Gastrocnemius medialis (tissue), 4 donors: Measurements from ENCODE around the gene XYLT1. TPM values are rescaled to one million over a fixed set of nuclear protein-coding genes. Genes with fewer than 3 reads are reported as not detected.

Source experiments
- ATAC-seq, 2 donors: fragments of 150-250 bp; one replicate each; pipeline ENCODE4 v1.9.1; 2016
- DNase-seq, 2 donors: peaks; one replicate each; pipeline ENCODE4 v3.0.0-alpha.2; 2019
- H3K27ac ChIP-seq, 4 donors: fragments of 200-600 bp; sonication (generic); 1 replicate in 1 of 4; 2 replicates in 3 of 4; pipeline ENCODE4 v1.5.1; 2016 to 2018; ENCODE audit warnings: mild to moderate bottlenecking in 2 of 4, moderate library complexity in 1 of 4
- H3K27me3 ChIP-seq, 3 donors: fragments of 200-600 bp; sonication (generic) in 2 of 3; 1 replicate in 1 of 3; 2 replicates in 2 of 3; pipeline versions ENCODE4 v1.5.1 to v1.6.0; 2016 to 2019; ENCODE audit warnings: mild to moderate bottlenecking in 1 of 3, moderate library complexity in 1 of 3
- H3K36me3 ChIP-seq, 2 donors: fragments of 200-600 bp; sonication (generic) in 1 of 2; one replicate each; pipeline ENCODE4 v1.5.1; 2017 to 2018
- H3K4me1 ChIP-seq, 2 donors: fragments of 200-600 bp; sonication (generic) in 1 of 2; one replicate each; pipeline ENCODE4 v1.5.1; 2016 to 2017; ENCODE audit warnings: mild to moderate bottlenecking in 2 of 2
- H3K4me3 ChIP-seq, 4 donors: fragments of 200-600 bp; sonication (generic) in 3 of 4; 1 replicate in 1 of 4; 2 replicates in 3 of 4; pipeline ENCODE4 v1.5.1; 2016 to 2019; ENCODE audit warnings: mild to moderate bottlenecking in 2 of 4
- H3K9me3 ChIP-seq, 3 donors: fragments of 200-600 bp; sonication (generic) in 2 of 3; 1 replicate in 1 of 3; 2 replicates in 2 of 3; pipeline ENCODE4 v1.5.1; 2016 to 2019
- POLR2A ChIP-seq, 2 donors: fragments of 450-650 bp; IDR thresholded peaks; one replicate each; pipeline ENCODE4 v1.6.1; 2017; ENCODE audit warnings: antibody characterized with exemption in 2 of 2, mild to moderate bottlenecking in 2 of 2, moderate library complexity in 2 of 2
- in situ Hi-C, 4 donors: fragments of 200-750 bp; cut with MboI; loops; one replicate each; pipeline versions ENCODE4 v1.15.0 to v1.8.0; 2017; ENCODE audit warnings: low sequenced_read_pairs in 4 of 4
- intact Hi-C: fragments of 100-400 bp; cut with DNase I; formaldehyde crosslinking; loops from one replicate; pipeline ENCODE4 v1.15.1; 2023; ENCODE audit warnings: low total_unique reads
- total RNA-seq, 4 donors: library from RNA; depleted of rRNA; stranded (reverse); fragments of >200 nt; gene quantifications; one replicate each; pipeline versions ENCODE4 v1.1.0 to v1.2.3, GENCODE V29; 2016
- TF ChIP-seq, protein P1 (sequence below), 5 experiments: fragments of 450-650 bp in 3 of 5; fragments of 200-600 bp in 2 of 5; sonication (generic) in 2 of 5; IDR thresholded peaks in 4 of 5; conservative IDR thresholded peaks in 1 of 5; 1 replicate in 4 of 5; 2 replicates in 1 of 5; pipeline ENCODE4 v1.5.1; 2016 to 2019; ENCODE audit warnings: antibody characterized with exemption in 5 of 5, mild to moderate bottlenecking in 3 of 5, moderate library complexity in 3 of 5

The XYLT1 gene
- total RNA-seq, 4 donors from 2014 or later, result 0.87 to 7.9 (median 1.4) TPM

DNA sequence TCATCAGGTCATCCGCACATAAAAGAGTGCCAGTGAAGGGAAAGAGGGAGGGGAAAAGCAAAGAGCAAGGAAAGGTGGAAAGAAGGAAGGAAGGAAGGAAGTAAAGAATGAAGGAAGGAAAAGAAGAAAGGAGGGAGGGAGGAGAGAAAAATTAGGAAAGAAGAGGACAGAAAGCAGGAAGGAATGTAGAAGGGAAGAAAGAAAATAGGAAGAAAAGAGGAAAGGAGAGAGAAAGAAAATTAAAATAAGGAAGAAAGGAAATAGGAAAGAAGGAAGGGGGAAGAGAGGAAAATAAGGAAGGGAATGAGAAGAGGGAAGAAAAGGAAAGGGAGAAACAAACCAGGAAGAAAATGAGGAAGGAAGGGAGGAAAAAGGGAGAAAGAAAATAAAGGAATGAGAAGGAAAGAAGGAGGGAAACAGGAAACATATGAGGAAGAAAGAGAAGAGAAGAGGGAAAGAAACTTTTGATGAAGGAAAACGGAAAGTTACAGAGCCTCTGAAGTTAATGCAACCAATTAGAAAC is 212.6 kb downstream of the XYLT1 start:
- in situ Hi-C loops, result no loop called here

DNA sequence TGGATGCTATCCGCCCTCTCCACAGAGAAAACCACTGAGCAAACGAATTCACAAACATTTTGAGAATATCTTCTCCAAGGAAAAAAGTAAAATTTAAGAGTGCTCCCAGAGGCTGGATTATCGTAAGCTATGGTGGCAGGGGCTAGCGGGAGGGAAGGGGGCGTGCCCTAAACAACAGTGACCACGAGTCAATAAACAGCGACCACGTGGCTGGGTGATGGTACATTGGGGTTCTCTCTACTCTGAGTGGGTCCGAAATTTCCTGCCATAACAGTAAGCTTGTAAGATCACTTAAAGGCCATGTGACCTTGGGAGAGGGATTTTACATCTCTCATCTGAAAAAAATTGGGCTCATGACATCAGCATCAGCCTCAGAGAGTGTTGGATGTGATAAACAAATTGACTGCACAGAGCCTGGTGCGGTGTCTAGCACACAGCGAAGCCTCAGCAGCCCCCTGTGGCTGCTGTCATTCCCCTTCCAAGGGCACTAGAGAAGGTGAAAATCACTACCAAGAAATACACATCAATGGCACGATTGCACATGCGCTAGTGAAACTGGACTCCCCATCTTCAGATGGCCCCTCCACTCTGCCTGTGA is 213.2 kb downstream of the XYLT1 start:
- in situ Hi-C loops, result no loop called here

More for the DNA sequence above, 212.6 kb downstream of the XYLT1 start:
- no peak for DNase-seq
- TF ChIP-seq, protein P1, sequence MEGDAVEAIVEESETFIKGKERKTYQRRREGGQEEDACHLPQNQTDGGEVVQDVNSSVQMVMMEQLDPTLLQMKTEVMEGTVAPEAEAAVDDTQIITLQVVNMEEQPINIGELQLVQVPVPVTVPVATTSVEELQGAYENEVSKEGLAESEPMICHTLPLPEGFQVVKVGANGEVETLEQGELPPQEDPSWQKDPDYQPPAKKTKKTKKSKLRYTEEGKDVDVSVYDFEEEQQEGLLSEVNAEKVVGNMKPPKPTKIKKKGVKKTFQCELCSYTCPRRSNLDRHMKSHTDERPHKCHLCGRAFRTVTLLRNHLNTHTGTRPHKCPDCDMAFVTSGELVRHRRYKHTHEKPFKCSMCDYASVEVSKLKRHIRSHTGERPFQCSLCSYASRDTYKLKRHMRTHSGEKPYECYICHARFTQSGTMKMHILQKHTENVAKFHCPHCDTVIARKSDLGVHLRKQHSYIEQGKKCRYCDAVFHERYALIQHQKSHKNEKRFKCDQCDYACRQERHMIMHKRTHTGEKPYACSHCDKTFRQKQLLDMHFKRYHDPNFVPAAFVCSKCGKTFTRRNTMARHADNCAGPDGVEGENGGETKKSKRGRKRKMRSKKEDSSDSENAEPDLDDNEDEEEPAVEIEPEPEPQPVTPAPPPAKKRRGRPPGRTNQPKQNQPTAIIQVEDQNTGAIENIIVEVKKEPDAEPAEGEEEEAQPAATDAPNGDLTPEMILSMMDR (IDR thresholded peaks at IDR 0.05 in 4 of 5, conservative IDR thresholded peaks at IDR 0.05 in 1 of 5), result no peak
- no peak for TF ChIP-seq POLR2A (IDR thresholded peaks at IDR 0.05)
- no peaks in the 10 kb centered on the region for H3K9me3 ChIP-seq
- no peak overlapping the region for H3K4me3 ChIP-seq
- no peaks in the 10 kb centered on the region for H3K36me3 ChIP-seq
- H3K4me1 ChIP-seq, result no peaks in the 10 kb centered on the region
- no peak overlapping the region for H3K27ac ChIP-seq
- intact Hi-C loops, result no loop called here
- ATAC-seq, result no peak
- no peaks in the 10 kb centered on the region for H3K27me3 ChIP-seq

DNA sequence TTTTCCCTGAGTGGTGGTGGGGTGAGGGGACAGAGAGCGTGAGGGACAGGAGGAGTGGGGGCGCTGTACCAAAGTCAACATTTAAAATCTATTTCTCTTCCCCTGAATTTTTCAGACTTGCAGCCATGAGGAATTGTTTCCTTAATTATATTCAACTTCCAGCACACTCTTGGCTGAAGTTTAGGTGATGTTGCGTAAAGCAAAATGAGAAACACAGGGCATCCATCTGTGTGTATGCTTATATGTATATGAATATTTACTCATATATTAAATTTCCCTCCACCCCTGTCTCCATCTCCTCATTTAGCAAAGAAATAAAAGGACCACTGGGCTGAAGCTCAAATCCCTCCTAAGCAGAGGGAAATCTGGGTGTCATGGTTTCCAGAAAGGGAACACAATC is 218.1 kb downstream of the XYLT1 start:
- no peak for ATAC-seq

More for the DNA sequence above, 213.2 kb downstream of the XYLT1 start:
- no peaks in the 10 kb centered on the region for H3K9me3 ChIP-seq
- H3K4me3 ChIP-seq, result no peak overlapping the region
- DNase-seq, result no peak
- H3K4me1 ChIP-seq, result no peaks in the 10 kb centered on the region
- no peaks in the 10 kb centered on the region for H3K27me3 ChIP-seq
- no peak overlapping the region for H3K27ac ChIP-seq
- intact Hi-C loops, result no loop called here
- H3K36me3 ChIP-seq, result no peaks in the 10 kb centered on the region
- no peak for ATAC-seq
- TF ChIP-seq, protein P1 (IDR thresholded peaks at IDR 0.05 in 4 of 5, conservative IDR thresholded peaks at IDR 0.05 in 1 of 5), result no peak
- no peak for TF ChIP-seq POLR2A (IDR thresholded peaks at IDR 0.05)

GRCh38 chr16:17252064-17252463 is 218.7 kb downstream of the XYLT1 start:
- TF ChIP-seq, protein P1 (IDR thresholded peaks at IDR 0.05 in 4 of 5, conservative IDR thresholded peaks at IDR 0.05 in 1 of 5), result no peak
- TF ChIP-seq POLR2A (IDR thresholded peaks at IDR 0.05), result no peak
- ATAC-seq (no peak), DNase-seq (no peak)
- H3K27me3 ChIP-seq, result no peaks in the 10 kb centered on the region
- intact Hi-C loops, result no loop called here
- H3K36me3 ChIP-seq, result no peaks in the 10 kb centered on the region
- no peak overlapping the region for H3K27ac ChIP-seq
- no peak overlapping the region for H3K4me3 ChIP-seq
- no peaks in the 10 kb centered on the region for H3K9me3 ChIP-seq
- in situ Hi-C loops, result no loop called here
- no peaks in the 10 kb centered on the region for H3K4me1 ChIP-seq

More for the DNA sequence above, 218.1 kb downstream of the XYLT1 start:
- no peaks in the 10 kb centered on the region for H3K27me3 ChIP-seq
- TF ChIP-seq POLR2A (IDR thresholded peaks at IDR 0.05), result no peak
- TF ChIP-seq, protein P1 (IDR thresholded peaks at IDR 0.05 in 4 of 5, conservative IDR thresholded peaks at IDR 0.05 in 1 of 5), result no peak
- intact Hi-C loops (no loop called here), in situ Hi-C loops (no loop called here)
- no peaks in the 10 kb centered on the region for H3K9me3 ChIP-seq
- no peaks in the 10 kb centered on the region for H3K36me3 ChIP-seq
- H3K4me1 ChIP-seq, result no peaks in the 10 kb centered on the region
- H3K4me3 ChIP-seq, result no peak overlapping the region
- H3K27ac ChIP-seq, result no peak overlapping the region
- no peak for DNase-seq
